PFSK-1 (cell line): Measurements from ENCODE around the gene MARCKS.

Experiments used
- FOXP2 ChIP-seq: optimal IDR thresholded peaks from 2 replicates; pipeline ENCODE3; 2011; ENCODE audit warnings: borderline replicate concordance, control low read depth, inconsistent platforms; ENCODE audit not compliant: insufficient read depth; ENCODE audit errors: extremely low read length, extremely low read depth
- POLR2AphosphoS5 ChIP-seq: IDR thresholded peaks from 2 replicates; pipeline ENCODE4 v1.6.1; 2012; ENCODE audit warnings: low read depth, mild to moderate bottlenecking, control low read depth, low read length, moderate library complexity
- SIN3A ChIP-seq: IDR thresholded peaks from 2 replicates; pipeline ENCODE4 v1.6.1; 2012; ENCODE audit warnings: mild to moderate bottlenecking, low read length, moderate library complexity, borderline replicate concordance; ENCODE audit not compliant: insufficient read depth
- TAF1 ChIP-seq: IDR thresholded peaks from 2 replicates; pipeline ENCODE4 v1.6.1; 2012; ENCODE audit warnings: low read length, control low read depth, borderline replicate concordance; ENCODE audit not compliant: insufficient read depth
- TF ChIP-seq, protein P1 (sequence below), 2 experiments: IDR thresholded peaks; 2 replicates each; pipeline versions ENCODE4 v1.6.1 to v1.8.0; 2011 to 2012; ENCODE audit warnings: low read depth in 2 of 2, low read length in 2 of 2, control low read depth in 1 of 2, inconsistent platforms in 1 of 2, mild to moderate bottlenecking in 1 of 2, moderate library complexity in 1 of 2; ENCODE audit not compliant: insufficient read depth in 1 of 2

Gene MARCKS

DNA sequence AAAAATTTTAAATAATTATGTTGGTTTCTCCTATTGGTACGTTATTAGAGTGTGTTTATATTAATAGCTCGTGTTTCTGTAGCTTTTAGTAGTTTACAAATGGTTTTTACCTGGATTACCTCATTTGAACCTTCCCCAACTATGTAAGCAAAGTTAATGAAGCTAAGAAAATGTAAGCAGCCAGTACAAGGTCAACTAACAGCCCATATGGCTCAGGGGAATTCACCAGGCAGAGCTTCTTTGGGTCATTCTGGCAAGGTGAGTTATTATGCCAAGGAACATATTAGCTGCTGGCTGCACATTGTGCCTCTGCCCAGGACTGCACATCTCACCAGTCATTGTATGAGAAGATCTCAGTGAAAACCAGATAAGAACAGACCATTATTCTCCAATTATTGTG, 27.0 kb upstream of the MARCKS start:
- TF ChIP-seq POLR2AphosphoS5 (no peak), FOXP2 (no peak)
- TF ChIP-seq, protein P1, sequence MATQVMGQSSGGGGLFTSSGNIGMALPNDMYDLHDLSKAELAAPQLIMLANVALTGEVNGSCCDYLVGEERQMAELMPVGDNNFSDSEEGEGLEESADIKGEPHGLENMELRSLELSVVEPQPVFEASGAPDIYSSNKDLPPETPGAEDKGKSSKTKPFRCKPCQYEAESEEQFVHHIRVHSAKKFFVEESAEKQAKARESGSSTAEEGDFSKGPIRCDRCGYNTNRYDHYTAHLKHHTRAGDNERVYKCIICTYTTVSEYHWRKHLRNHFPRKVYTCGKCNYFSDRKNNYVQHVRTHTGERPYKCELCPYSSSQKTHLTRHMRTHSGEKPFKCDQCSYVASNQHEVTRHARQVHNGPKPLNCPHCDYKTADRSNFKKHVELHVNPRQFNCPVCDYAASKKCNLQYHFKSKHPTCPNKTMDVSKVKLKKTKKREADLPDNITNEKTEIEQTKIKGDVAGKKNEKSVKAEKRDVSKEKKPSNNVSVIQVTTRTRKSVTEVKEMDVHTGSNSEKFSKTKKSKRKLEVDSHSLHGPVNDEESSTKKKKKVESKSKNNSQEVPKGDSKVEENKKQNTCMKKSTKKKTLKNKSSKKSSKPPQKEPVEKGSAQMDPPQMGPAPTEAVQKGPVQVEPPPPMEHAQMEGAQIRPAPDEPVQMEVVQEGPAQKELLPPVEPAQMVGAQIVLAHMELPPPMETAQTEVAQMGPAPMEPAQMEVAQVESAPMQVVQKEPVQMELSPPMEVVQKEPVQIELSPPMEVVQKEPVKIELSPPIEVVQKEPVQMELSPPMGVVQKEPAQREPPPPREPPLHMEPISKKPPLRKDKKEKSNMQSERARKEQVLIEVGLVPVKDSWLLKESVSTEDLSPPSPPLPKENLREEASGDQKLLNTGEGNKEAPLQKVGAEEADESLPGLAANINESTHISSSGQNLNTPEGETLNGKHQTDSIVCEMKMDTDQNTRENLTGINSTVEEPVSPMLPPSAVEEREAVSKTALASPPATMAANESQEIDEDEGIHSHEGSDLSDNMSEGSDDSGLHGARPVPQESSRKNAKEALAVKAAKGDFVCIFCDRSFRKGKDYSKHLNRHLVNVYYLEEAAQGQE (IDR thresholded peaks at IDR 0.05; ENCODE audit: insufficient read depth in 1 of 2, low read depth in 2 of 2, low read length in 2 of 2), result no peak

DNA sequence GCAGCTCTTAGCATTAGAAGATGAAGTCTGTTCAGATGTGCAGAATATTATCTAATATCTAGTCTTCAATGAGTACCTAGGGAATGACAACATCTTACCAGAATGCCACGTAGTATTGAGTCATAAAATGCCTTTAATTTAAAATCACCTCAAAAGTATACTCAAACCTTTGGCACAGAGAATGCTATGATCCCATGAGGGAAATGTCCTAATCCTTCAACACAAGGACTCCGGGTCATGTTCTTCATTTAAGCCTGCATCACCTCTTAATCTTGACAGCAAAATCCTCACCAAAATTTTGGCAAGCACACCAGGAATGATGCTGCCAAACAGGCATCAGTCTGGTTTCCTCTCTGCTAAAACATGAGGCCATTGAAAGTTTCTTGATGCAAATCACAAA, 23.6 kb upstream of the MARCKS start:
- TF ChIP-seq SIN3A, result no peak

DNA sequence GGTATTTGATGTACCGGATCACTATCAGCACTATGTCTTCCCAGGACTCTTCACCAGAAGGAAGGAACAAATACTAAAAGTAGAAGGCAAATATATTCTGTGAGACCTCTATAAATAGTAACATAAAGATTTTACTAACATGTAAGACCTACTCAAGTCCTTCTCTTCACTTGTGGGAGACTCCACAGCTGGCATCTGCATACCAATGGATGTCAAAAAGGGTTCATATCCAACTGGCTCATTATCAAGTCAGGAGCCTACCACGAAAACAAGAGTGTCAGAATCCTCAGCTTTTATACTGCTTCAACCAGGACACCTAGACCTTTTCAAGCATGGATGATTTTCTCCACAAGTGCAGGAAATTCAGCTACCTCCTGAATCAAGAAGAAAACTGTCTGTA, 20.0 kb upstream of the MARCKS start:
- no peak for TF ChIP-seq SIN3A

DNA sequence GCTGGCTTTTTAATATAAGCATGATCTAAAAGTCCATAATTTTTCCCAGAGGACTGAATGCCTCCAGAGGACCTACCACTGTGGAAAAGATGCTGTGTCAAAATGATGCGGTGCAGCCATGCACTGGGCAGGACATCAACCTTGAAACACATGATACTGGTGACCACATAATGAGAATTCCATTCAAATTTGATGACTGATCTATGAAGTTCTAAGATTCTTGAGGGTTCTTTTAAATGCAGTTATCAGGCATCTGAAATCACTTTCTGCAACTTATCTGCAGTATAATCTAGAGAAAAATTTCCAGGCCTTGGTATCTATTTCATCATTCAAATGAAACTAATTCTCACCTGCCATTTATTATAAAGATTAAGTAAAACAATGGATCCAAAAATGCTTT, 15.0 kb upstream of the MARCKS start:
- no peak for TF ChIP-seq SIN3A
- no peak for TF ChIP-seq TAF1
- TF ChIP-seq POLR2AphosphoS5, result no peak
- TF ChIP-seq FOXP2, result no peak
- TF ChIP-seq, protein P1 (IDR thresholded peaks at IDR 0.05; ENCODE audit: insufficient read depth in 1 of 2, low read depth in 2 of 2, low read length in 2 of 2), result no peak

DNA sequence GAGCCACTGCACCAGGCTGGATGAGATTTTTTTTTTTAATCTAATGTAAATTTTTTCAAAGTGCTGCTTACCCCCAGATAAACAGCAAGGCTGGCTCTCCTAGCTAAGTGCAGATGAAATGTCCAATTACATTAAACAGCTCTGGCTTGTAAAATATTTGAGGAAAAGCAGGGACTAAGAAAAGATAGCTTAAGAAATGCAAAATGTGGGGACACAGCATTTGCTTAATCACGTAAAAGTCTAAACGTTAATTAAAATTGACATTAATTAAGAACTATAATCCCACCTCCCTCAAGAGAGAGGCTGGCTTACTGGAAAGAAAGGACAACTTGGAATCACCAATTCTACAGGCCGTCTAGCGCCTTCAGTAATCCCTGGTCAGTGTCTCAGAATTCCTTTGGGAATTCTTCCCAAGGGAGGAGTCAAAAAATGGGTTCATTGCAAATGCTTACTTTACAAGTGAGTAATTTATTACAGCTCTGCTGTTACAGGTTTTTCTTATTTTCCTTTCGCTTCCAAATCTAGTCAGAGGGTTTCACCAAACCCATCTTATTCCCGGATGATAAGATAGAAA, 13.6 kb upstream of the MARCKS start:
- TF ChIP-seq SIN3A (no peak), POLR2AphosphoS5 (no peak)

DNA sequence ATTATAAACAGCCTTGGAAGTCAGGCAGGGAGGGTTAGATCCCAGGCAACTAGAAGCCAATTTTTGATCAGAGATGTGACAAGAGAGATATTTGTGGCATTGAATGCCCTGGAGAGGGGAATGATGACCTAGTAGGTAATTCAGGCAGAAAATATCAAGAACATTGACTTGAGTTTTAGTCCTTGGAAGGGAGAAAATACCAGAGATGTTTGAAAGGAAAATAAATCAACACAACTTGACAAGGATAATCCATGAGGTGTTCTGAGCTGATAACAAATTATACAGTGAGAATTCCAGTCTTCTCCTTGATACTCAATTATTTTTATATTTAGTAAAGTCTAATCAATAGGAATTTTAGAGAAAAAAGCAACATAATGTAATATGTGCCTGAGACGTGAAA, 10.6 kb upstream of the MARCKS start:
- TF ChIP-seq SIN3A, result no peak
- TF ChIP-seq POLR2AphosphoS5, result no peak
- no peak for TF ChIP-seq TAF1
- TF ChIP-seq, protein P1 (IDR thresholded peaks at IDR 0.05; ENCODE audit: insufficient read depth in 1 of 2, low read depth in 2 of 2, low read length in 2 of 2), result no peak
- TF ChIP-seq FOXP2, result no peak

DNA sequence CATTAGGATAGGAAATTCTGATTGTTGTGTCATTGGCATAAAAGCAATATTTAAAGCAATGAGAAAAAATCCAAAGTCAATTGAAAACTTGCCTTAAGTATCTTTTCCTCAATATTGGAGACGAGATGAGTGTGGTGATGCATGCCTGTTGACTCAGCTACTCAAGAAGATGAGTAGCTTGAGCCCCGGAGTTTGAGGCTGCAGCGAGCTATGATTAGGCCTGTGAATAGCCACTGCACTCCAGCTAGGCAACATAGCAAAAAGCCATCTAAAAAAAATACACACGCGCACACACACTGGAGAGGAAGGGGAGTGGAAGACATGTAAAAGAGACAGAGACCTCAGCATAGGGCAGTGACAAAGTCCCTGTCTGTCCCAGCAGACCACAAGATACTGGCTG, 9.7 kb upstream of the MARCKS start:
- TF ChIP-seq, protein P1 (IDR thresholded peaks at IDR 0.05; ENCODE audit: insufficient read depth in 1 of 2, low read depth in 2 of 2, low read length in 2 of 2), result no peak
- no peak for TF ChIP-seq SIN3A
- no peak for TF ChIP-seq POLR2AphosphoS5
- no peak for TF ChIP-seq TAF1
- TF ChIP-seq FOXP2, result no peak
